ENCODE measurements around the gene MTCL1. TPM values are rescaled to one million over a fixed set of nuclear protein-coding genes. Genes with fewer than 3 reads are reported as not detected.

MTCL1 gene
- total RNA-seq, 1 experiment from 2014 or later: 11.2 TPM

GRCh38 chr18:8747440-8747937 lies 42.1 kb downstream of the MTCL1 start:
- TF ChIP-seq CTCF (conservative IDR thresholded peaks at IDR 0.05; ENCODE audit: low read depth, low read length): no peak
- no peak for TF ChIP-seq EZH2 (IDR thresholded peaks at IDR 0.05; ENCODE audit: borderline replicate concordance, low read depth, low read length, poor library complexity, severe bottlenecking)
- POLR2A ChIA-PET (ENCODE audit: low non-redundant PET): no interaction called here

GRCh38 chr18:8749492-8749891 lies 44.1 kb downstream of the MTCL1 start:
- ChIA-PET POLR2A (ENCODE audit: low non-redundant PET) (no interaction called here), CTCF (no interaction called here)
- Histone ChIP-seq H3K4me3 (ENCODE audit: low read depth, low read length, poor library complexity, severe bottlenecking) (no peak overlapping the region), H3K36me3 (ENCODE audit: insufficient read depth, low read length, poor library complexity, severe bottlenecking) (no peaks in the 10 kb centered on the region), H3K9me3 (ENCODE audit: low read depth, low read length, poor library complexity, severe bottlenecking) (no peaks in the 10 kb centered on the region), H3K27me3 (replicated peaks; ENCODE audit: insufficient read depth, low read depth, low read length, poor library complexity) (no peaks in the 10 kb centered on the region), H3K4me1 (ENCODE audit: insufficient read depth, low read length, poor library complexity, severe bottlenecking) (peaks cover 24% of the 10 kb centered on the region), H3K27ac (ENCODE audit: low read depth, low read length, poor library complexity, severe bottlenecking) (no peak overlapping the region)
- no peak for TF ChIP-seq CTCF (conservative IDR thresholded peaks at IDR 0.05; ENCODE audit: low read depth, low read length)
- no TSS peak for BruUV-seq (replicated peaks)
- intact Hi-C loops (cut with micrococcal nuclease; ENCODE audit: unreplicated experiment): loop anchor here (5.0 to 10.0 kb wide), 2 partner anchors 75 to 353 kb away; partner anchors contain the start of gene NDUFV2
- no peak for DNase-seq (ENCODE audit: low spot score)

More at GRCh38 chr18:8747440-8747937, 42.1 kb downstream of the MTCL1 start:
- no peak for DNase-seq (ENCODE audit: low spot score)
- Histone ChIP-seq H3K27me3 (replicated peaks; ENCODE audit: insufficient read depth, low read depth, low read length, poor library complexity) (no peaks in the 10 kb centered on the region), H3K36me3 (ENCODE audit: insufficient read depth, low read length, poor library complexity, severe bottlenecking) (no peaks in the 10 kb centered on the region), H3K4me3 (ENCODE audit: low read depth, low read length, poor library complexity, severe bottlenecking) (no peak overlapping the region), H3K27ac (ENCODE audit: low read depth, low read length, poor library complexity, severe bottlenecking) (no peak overlapping the region), H3K4me1 (ENCODE audit: insufficient read depth, low read length, poor library complexity, severe bottlenecking) (peaks cover 21% of the 10 kb centered on the region), H3K9me3 (ENCODE audit: low read depth, low read length, poor library complexity, severe bottlenecking) (no peaks in the 10 kb centered on the region)
- intact Hi-C loops (cut with micrococcal nuclease; ENCODE audit: unreplicated experiment): loop anchor here (5.0 to 10.0 kb wide), 2 partner anchors 73 to 355 kb away; partner anchors contain the start of gene NDUFV2
- CTCF ChIA-PET: no interaction called here
- BruUV-seq (replicated peaks): no TSS peak

GRCh38 chr18:8750954-8751415 lies 45.6 kb downstream of the MTCL1 start:
- no peaks in the 10 kb centered on the region for H3K27me3 ChIP-seq (replicated peaks; ENCODE audit: insufficient read depth, low read depth, low read length, poor library complexity)
- POLR2A ChIA-PET (ENCODE audit: low non-redundant PET): no interaction called here
- TF ChIP-seq CTCF (conservative IDR thresholded peaks at IDR 0.05; ENCODE audit: low read depth, low read length) (no peak), EZH2 (IDR thresholded peaks at IDR 0.05; ENCODE audit: borderline replicate concordance, low read depth, low read length, poor library complexity, severe bottlenecking) (no peak)
- no peaks in the 10 kb centered on the region for H3K36me3 ChIP-seq (ENCODE audit: insufficient read depth, low read length, poor library complexity, severe bottlenecking)
- peak; percentile 37 for DNase-seq (ENCODE audit: low spot score)
- CTCF ChIA-PET: no interaction called here
- peak overlapping the region; percentile 8 for H3K27ac ChIP-seq (ENCODE audit: low read depth, low read length, poor library complexity, severe bottlenecking)
- H3K4me3 ChIP-seq (ENCODE audit: low read depth, low read length, poor library complexity, severe bottlenecking): no peak overlapping the region
- H3K4me1 ChIP-seq (ENCODE audit: insufficient read depth, low read length, poor library complexity, severe bottlenecking): peaks cover 24% of the 10 kb centered on the region
- H3K9me3 ChIP-seq (ENCODE audit: low read depth, low read length, poor library complexity, severe bottlenecking): no peaks in the 10 kb centered on the region
- intact Hi-C loops (cut with micrococcal nuclease; ENCODE audit: unreplicated experiment): loop anchor here (10.0 kb wide), 1 partner anchor 64 kb away; no protein-coding TSS in a partner anchor
- no TSS peak for BruUV-seq (replicated peaks)

All from A673 (cell line).